Mucosa of rectum (tissue), 2 donors: Measurements from ENCODE around the gene GSTM1.
"Not testable (repeated sequence)": the region's sequence is repeated elsewhere in the genome, so short reads cannot be mapped to it uniquely, and the experiment has no call there.

Experiments used
- H3K27ac ChIP-seq, 2 donors: one replicate each; pipeline ENCODE4 v1.7.0; 2013; ENCODE audit warnings: inconsistent platforms in 2 of 2, low read depth in 2 of 2, low read length in 2 of 2
- H3K27me3 ChIP-seq, 2 donors: one replicate each; pipeline ENCODE4 v1.7.0; 2013; ENCODE audit warnings: low read length in 2 of 2; ENCODE audit not compliant: control insufficient read depth in 2 of 2, insufficient read depth in 2 of 2
- H3K36me3 ChIP-seq, 2 donors: one replicate each; pipeline ENCODE4 v1.7.0; 2013; ENCODE audit warnings: low read length in 2 of 2; ENCODE audit not compliant: control insufficient read depth in 2 of 2, insufficient read depth in 2 of 2
- H3K4me1 ChIP-seq, 2 donors: one replicate each; pipeline ENCODE4 v1.7.0; 2013; ENCODE audit warnings: low read length in 2 of 2, mild to moderate bottlenecking in 1 of 2; ENCODE audit not compliant: control insufficient read depth in 2 of 2, insufficient read depth in 2 of 2
- H3K4me3 ChIP-seq, 2 donors: one replicate each; pipeline ENCODE4 v1.7.0; 2013; ENCODE audit warnings: low read length in 2 of 2
- H3K9ac ChIP-seq, 2 donors: one replicate each; pipeline ENCODE4 v1.7.0; 2013; ENCODE audit warnings: low read length in 2 of 2, low read depth in 1 of 2, mild to moderate bottlenecking in 1 of 2
- H3K9me3 ChIP-seq, 2 donors: one replicate each; pipeline ENCODE4 v1.7.0; 2013; ENCODE audit warnings: low read length in 2 of 2; ENCODE audit not compliant: control insufficient read depth in 2 of 2
- donor health status: healthy.
- donor health status: Normal muscosa, but diverticular disease.

GSTM1 gene

GRCh38 chr1:109676683-109677381 lies 10.8 kb upstream of the GSTM1 start:
- not testable (repeated sequence) for H3K4me3 ChIP-seq, H3K36me3 ChIP-seq, H3K27ac ChIP-seq, H3K4me1 ChIP-seq, H3K9ac ChIP-seq, H3K27me3 ChIP-seq, H3K9me3 ChIP-seq

DNA sequence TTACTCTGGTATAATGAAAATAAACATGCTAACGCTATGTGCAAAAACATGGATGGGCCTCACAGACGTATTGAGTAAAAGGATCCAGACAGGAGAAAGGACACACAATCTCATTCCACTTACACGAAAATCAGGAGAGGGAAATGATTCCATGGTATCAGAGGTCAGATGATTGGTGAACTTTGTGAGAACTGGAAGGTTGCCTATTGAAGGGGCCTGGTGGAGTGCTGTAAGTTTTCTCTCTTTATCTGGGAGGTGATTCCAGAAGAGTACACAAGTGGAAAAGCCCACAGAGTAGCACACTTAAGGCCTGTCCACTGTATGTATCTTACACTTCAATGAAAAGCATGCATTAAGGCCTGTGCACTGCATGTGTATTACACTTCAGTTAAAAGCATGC lies 10.2 kb upstream of the GSTM1 start:
- Histone ChIP-seq H3K4me1 (no peaks in the 10 kb centered on the region), H3K27ac (no peak overlapping the region), H3K27me3 (no peaks in the 10 kb centered on the region), H3K4me3 (no peak overlapping the region), H3K9ac (no peak overlapping the region), H3K36me3 (no peaks in the 10 kb centered on the region), H3K9me3 (no peaks in the 10 kb centered on the region)

- H3K9me3 ChIP-seq, H3K4me3 ChIP-seq, H3K4me1 ChIP-seq, H3K36me3 ChIP-seq, H3K27ac ChIP-seq, H3K9ac ChIP-seq, H3K27me3 ChIP-seq: not testable (repeated sequence)
Measured at GRCh38 chr1:109678637-109679036, 9.0 kb upstream of the GSTM1 start.

DNA sequence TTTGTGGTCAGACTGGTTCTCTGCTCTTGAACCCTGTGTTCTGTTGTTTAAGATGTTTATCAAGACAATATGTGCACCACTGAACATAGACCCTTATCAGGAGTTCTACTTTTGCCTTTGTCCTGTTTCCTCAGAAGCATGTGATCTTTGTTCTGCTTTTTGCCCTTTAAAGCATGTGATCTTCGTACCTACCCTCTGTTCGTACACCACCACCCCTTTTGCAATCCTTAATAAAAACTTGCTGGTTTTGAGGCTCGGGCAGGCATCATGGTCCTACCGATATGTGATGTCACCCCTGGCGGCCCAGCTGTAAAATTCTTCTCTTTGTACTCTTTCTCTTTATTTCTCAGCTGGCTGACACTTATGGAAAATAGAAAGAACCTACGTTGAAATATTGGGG lies 2.8 kb upstream of the GSTM1 start:
- H3K4me1 ChIP-seq, H3K27me3 ChIP-seq, H3K27ac ChIP-seq, H3K36me3 ChIP-seq, H3K9me3 ChIP-seq, H3K4me3 ChIP-seq, H3K9ac ChIP-seq: not testable (repeated sequence)

- not testable (repeated sequence) for H3K27me3 ChIP-seq, H3K4me3 ChIP-seq, H3K36me3 ChIP-seq, H3K27ac ChIP-seq, H3K9me3 ChIP-seq, H3K4me1 ChIP-seq, H3K9ac ChIP-seq
Measured at GRCh38 chr1:109685399-109685798, 2.2 kb upstream of the GSTM1 start.

- H3K27ac ChIP-seq, H3K36me3 ChIP-seq, H3K4me3 ChIP-seq, H3K9ac ChIP-seq, H3K27me3 ChIP-seq, H3K9me3 ChIP-seq, H3K4me1 ChIP-seq: not testable (repeated sequence)
Measured at GRCh38 chr1:109685890-109686289, 1.7 kb upstream of the GSTM1 start.

- not testable (repeated sequence) for H3K4me1 ChIP-seq, H3K4me3 ChIP-seq, H3K36me3 ChIP-seq, H3K27me3 ChIP-seq, H3K9me3 ChIP-seq, H3K27ac ChIP-seq
- H3K9ac ChIP-seq: peak overlapping the region in 1 of 2 donors; percentile 68
Measured at GRCh38 chr1:109687109-109687508, 508 bp upstream of the GSTM1 start.

- Histone ChIP-seq H3K4me3 (no peak overlapping the region), H3K36me3 (no peaks in the 10 kb centered on the region), H3K27me3 (no peaks in the 10 kb centered on the region), H3K27ac (no peak overlapping the region), H3K9ac (no peak overlapping the region), H3K4me1 (peaks cover 0 to 2% of the 10 kb centered on the region in 2 donors), H3K9me3 (no peaks in the 10 kb centered on the region)
Measured at GRCh38 chr1:109689844-109690405, 2.3 kb downstream of the GSTM1 start.

GRCh38 chr1:109691759-109692158 lies 4.1 kb downstream of the GSTM1 start:
- Histone ChIP-seq H3K9ac (no peak overlapping the region), H3K9me3 (no peaks in the 10 kb centered on the region), H3K27me3 (no peaks in the 10 kb centered on the region), H3K4me1 (peaks cover 0 to 2% of the 10 kb centered on the region in 2 donors), H3K27ac (peak overlapping the region in 1 of 2 donors; percentile 39), H3K36me3 (no peaks in the 10 kb centered on the region), H3K4me3 (no peak overlapping the region)

DNA sequence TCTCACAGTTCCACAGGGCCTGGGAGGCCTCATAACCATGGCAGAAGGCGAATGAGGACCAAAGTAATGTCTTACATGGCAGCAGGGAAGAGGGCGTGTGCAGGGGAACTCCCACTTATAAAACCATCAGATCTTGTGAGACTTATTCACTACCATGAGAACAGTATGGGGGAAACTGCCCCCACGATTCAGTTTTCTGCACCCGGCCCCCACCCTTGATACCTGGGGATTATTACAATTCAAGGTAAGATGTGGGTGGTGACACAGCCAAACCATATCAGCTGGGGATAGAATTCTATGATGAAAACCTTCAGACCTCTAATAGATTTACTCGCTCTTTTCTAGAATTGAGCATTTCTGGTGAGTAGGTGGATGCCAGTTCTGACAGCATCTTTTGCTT lies 6.8 kb downstream of the GSTM1 start:
- H3K36me3 ChIP-seq, H3K4me3 ChIP-seq, H3K9me3 ChIP-seq, H3K9ac ChIP-seq, H3K4me1 ChIP-seq, H3K27ac ChIP-seq, H3K27me3 ChIP-seq: not testable (repeated sequence)

GRCh38 chr1:109695138-109695537 lies 7.5 kb downstream of the GSTM1 start:
- not testable (repeated sequence) for H3K4me3 ChIP-seq, H3K27ac ChIP-seq, H3K9ac ChIP-seq, H3K9me3 ChIP-seq, H3K36me3 ChIP-seq, H3K4me1 ChIP-seq, H3K27me3 ChIP-seq
